Neutrophil (primary cell): Measurements from ENCODE around the gene UBE2C.

Experiments used
- H3K27ac ChIP-seq: fragments of 200-600 bp; sonication (generic); 2 replicates; pipeline ENCODE4 v1.5.1; 2016; ENCODE audit warnings: mild to moderate bottlenecking, moderate library complexity
- H3K27me3 ChIP-seq: fragments of 200-600 bp; sonication (generic); 2 replicates; pipeline ENCODE4 v1.6.0; 2016; ENCODE audit warnings: mild to moderate bottlenecking
- H3K36me3 ChIP-seq: fragments of 200-600 bp; sonication (generic); 2 replicates; pipeline ENCODE4 v1.5.1; 2017
- H3K4me1 ChIP-seq, 2 experiments: fragments of 200-600 bp in 1 of 2; sonication (generic) in 1 of 2; 1 replicate in 1 of 2; 2 replicates in 1 of 2; pipeline versions ENCODE4 v1.5.1 to v1.6.1; 2013 to 2016; ENCODE audit warnings: low read depth in 1 of 2, low read length in 1 of 2, mild to moderate bottlenecking in 1 of 2, moderate library complexity in 1 of 2; ENCODE audit not compliant: control insufficient read depth in 1 of 2, insufficient read depth in 1 of 2
- H3K4me3 ChIP-seq, 2 experiments: fragments of 200-600 bp in 1 of 2; sonication (generic) in 1 of 2; 1 replicate in 1 of 2; 2 replicates in 1 of 2; pipeline ENCODE4 v1.5.1; 2013 to 2016; ENCODE audit warnings: low read depth in 1 of 2, low read length in 1 of 2, mild to moderate bottlenecking in 1 of 2, moderate library complexity in 1 of 2
- H3K9me3 ChIP-seq: fragments of 200-600 bp; sonication (generic); 2 replicates; pipeline ENCODE4 v1.5.1; 2016
- TF ChIP-seq, protein P1 (sequence below): fragments of 200-600 bp; sonication (generic); IDR thresholded peaks from 2 replicates; pipeline ENCODE4 v1.5.1; 2016; ENCODE audit warnings: antibody characterized with exemption

UBE2C gene

DNA sequence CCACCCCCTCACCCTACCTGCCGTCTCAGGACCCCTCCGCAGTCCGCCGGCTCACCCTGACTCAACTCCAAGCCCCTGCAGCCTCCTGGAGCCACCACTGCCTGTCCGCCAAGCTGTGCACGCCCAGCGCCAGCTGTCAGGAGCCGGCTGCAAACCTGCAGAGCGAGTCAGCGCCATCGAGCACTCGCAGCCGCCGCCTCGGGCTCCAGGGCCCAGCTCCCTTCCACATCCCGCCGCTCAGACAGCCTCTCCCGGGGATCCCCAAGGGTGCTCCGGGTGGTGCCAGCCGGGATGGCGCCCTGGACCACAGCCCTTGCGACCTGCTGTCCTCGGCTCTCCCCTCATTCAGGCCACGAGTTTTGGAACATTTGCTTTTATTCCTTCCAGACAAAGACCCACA is 10.4 kb downstream of the UBE2C start:
- no peaks in the 10 kb centered on the region for H3K36me3 ChIP-seq
- H3K4me3 ChIP-seq = no peak overlapping the region
- TF ChIP-seq, protein P1, sequence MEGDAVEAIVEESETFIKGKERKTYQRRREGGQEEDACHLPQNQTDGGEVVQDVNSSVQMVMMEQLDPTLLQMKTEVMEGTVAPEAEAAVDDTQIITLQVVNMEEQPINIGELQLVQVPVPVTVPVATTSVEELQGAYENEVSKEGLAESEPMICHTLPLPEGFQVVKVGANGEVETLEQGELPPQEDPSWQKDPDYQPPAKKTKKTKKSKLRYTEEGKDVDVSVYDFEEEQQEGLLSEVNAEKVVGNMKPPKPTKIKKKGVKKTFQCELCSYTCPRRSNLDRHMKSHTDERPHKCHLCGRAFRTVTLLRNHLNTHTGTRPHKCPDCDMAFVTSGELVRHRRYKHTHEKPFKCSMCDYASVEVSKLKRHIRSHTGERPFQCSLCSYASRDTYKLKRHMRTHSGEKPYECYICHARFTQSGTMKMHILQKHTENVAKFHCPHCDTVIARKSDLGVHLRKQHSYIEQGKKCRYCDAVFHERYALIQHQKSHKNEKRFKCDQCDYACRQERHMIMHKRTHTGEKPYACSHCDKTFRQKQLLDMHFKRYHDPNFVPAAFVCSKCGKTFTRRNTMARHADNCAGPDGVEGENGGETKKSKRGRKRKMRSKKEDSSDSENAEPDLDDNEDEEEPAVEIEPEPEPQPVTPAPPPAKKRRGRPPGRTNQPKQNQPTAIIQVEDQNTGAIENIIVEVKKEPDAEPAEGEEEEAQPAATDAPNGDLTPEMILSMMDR = no peak
- peaks cover 44% of the 10 kb centered on the region for H3K27me3 ChIP-seq
- H3K4me1 ChIP-seq = peaks cover 7 to 18% of the 10 kb centered on the region in 2 experiments
- no peaks in the 10 kb centered on the region for H3K9me3 ChIP-seq
- no peak overlapping the region for H3K27ac ChIP-seq

DNA sequence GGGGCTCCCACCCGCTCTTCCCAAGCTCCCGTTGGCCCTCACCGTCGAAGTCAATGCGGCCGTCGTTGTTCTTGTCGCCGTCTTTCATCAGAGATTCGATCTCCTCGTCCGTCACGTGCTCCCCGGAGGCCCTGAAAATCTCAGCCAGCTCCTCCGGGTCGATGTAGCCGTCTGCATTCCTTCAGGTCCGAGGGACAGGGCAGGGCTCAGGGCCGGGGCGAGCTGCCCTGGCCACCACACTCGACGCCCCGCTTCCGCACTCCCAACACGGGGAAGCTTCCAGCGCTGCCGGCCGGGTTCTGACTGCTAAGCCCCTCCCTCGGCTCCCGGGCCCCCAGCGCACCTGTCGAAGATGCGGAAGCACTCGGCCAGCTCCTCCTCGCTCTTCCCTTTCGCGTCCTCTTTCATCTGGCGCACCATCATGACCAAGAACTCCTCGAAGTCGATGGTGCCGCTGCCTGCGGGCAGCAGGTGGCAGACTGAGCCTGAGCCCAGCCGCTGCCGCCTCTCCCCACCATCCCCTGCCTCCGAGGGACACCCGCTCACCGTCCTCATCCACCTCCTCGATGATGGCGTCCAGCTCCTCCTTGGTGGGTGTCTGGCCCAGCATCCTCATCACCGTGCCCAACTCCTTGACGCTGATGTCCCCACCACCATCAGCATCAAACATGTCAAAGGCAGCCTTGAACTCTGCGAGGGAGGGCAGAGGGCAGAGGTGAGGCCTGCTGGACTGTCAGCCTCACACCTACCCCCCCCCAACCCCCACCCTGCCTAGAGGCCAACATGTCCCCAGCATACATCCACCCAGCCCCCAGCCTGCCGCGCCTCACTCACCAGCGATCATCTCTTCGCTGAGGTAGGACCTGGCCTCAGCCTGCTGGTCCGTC is 11.7 kb downstream of the UBE2C start:
- H3K27me3 ChIP-seq = peaks cover 44% of the 10 kb centered on the region
- peak overlapping the region; percentile 23 to 35 for H3K4me3 ChIP-seq
- H3K27ac ChIP-seq = no peak overlapping the region
- H3K9me3 ChIP-seq = no peaks in the 10 kb centered on the region
- TF ChIP-seq, protein P1 = no peak
- H3K4me1 ChIP-seq = peaks cover 7 to 18% of the 10 kb centered on the region in 2 experiments
- no peaks in the 10 kb centered on the region for H3K36me3 ChIP-seq

DNA sequence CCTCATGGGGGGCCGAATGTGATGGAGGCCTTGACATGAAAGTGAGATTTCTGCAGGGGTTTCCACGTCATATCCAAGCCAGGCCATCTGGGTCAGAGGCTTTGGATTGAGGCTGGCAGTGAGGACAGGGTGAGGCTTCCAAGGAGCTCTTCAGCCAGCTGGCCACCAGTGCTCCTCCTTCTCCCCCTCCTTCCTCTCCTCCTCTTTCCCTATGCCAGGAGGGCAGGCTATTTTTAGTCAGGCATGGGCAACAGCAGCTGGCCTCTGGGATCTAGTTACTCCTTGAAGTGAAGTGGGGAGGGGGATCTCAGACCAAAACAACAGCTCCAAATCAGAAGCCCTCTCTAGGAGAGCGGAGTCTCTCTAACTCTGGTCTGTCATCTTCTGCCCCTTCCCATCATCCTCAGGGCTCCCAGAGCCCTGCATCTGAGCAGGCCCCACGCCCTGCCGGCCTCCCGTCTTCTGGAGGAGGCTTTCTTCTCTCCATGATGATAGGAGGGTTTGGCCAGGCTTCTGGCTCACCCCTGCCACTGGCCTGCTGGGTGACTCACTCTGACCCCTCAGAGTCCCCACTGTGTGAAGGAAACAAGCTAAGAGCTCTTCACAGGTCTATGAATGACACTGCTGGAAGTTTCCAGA is 14.1 kb downstream of the UBE2C start:
- Histone ChIP-seq H3K4me3 (no peak overlapping the region), H3K27me3 (peaks cover 42% of the 10 kb centered on the region), H3K27ac (no peak overlapping the region), H3K9me3 (no peaks in the 10 kb centered on the region), H3K36me3 (no peaks in the 10 kb centered on the region), H3K4me1 (peaks cover 7 to 20% of the 10 kb centered on the region in 2 experiments)
- TF ChIP-seq, protein P1 = no peak

DNA sequence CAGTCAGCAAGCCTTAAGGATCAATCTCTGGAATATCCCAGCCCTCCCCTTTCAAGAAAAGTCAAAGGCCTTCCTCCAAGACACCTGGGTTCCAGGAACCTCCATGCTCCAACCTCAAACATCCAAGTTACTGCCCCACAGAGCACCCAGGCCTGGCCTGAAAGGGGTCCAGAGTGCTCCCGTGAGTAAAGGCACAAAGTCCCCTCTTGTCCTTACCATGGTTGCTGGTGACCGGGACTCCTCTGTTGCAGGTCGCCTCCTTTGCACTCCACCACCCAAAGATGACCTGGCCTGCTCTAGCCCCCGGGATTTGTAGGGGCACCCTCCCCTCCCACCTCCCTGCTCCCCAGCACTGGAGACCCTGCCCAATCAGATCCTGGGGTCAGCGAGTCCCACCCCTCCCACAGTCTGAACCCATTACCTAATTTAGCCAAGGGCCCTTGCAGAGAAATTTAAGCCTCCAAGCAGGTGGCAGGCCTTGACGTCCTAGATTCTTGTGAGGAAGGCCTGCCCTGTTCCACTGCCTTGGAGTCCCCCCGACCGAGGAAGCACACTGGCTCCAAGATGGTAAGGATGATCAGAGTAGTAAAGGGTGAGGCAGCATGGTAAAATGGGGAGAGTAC is 14.7 kb downstream of the UBE2C start, which contains the start of gene TNNC2:
Gene TNNC2, minus strand, starts transcription at position 283 of the 623 bp plus-strand sequence. Its CDS starts 64 bp downstream, at position 219.
- H3K9me3 ChIP-seq = no peaks in the 10 kb centered on the region
- H3K4me3 ChIP-seq = no peak within 1 kb of the TSS
- no peaks in the 10 kb centered on the region for H3K36me3 ChIP-seq
- TF ChIP-seq, protein P1 = no peak
- peaks cover 35% of the 10 kb centered on the region for H3K27me3 ChIP-seq
- peaks cover 14 to 26% of the 10 kb centered on the region in 2 experiments for H3K4me1 ChIP-seq
- no peak within 1 kb of the TSS for H3K27ac ChIP-seq

DNA sequence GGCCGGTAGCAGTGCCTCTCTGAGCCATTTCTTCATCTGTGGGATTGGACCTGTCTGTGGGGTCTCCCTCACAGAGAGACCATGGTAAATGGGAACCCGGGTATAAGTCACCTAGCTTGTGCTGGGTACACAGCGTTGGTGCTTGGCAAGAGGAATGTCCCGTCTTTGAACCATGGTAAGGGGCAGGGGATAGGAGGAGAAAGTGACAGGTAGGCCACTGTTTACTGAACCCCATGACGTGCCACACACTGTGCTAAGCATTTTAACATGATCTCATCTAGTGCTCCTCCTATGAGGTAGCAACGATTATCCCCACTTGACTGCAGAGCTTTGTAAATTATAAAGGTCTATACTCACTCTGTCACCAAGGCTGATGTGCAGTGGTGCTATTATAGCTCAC is 15.3 kb downstream of the UBE2C start:
- peaks cover 19 to 30% of the 10 kb centered on the region in 2 experiments for H3K4me1 ChIP-seq
- TF ChIP-seq, protein P1 = no peak
- no peak overlapping the region for H3K4me3 ChIP-seq
- no peaks in the 10 kb centered on the region for H3K9me3 ChIP-seq
- no peaks in the 10 kb centered on the region for H3K36me3 ChIP-seq
- peaks cover 30% of the 10 kb centered on the region for H3K27me3 ChIP-seq
- H3K27ac ChIP-seq = no peak overlapping the region
